Measurements from ENCODE around the gene ADAMTSL5.
"Not testable (repeated sequence)": the region's sequence is repeated elsewhere in the genome, so short reads cannot be mapped to it uniquely, and the experiment has no call there.

ADAMTSL5 gene

DNA sequence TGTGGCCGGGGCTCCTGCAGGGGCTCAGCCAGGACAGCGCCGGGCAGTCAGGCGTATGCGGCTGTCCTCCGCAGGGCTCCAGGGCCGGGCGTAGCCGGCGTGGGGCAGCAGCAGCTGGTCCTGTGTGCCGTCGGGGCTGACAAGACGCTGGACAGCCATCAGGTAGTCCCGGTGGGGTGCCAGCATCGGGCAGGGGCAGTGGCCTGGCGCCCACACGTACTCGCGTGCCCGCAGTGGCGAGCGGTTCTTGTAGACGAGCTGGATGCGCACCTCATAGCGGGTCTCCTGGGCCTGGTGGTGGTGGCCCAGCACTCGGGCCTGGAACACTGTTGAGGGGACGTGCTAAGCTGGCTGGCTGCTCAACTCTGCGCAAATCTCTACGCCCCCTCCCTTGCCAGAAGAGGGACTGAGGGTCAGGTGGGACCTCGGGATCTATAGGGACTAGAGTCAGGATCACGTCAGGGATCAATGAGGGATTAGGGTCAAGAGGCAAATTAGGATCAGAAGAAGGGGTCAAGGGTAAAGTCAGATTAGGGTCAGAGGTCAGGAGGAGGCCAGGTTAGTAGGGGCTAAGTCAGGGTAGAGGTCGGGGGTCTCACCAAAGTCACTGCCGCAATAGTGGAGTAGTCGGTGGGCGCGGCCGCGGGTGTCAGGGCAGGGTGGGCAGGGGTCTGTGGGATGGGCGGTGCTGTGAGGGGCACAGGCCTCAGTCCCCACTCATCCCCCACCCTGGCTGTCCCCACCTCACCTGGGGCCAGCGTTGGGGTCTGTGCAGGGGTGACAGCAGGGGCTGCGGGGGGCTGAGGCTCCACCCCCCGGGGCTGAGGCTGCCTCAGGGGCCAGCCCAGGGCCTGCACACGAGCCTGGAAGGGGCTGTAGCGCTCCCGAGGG lies 6.6 kb downstream of the ADAMTSL5 start:
- DNase-seq (ENCODE audit: low read depth in 1 of 2, low spot score in 1 of 2), result no peak
- in situ Hi-C loops (cut with HindIII; ENCODE audit: low pct_unique_long_range_greater_than_20kb, low sequenced_read_pairs), result no loop called here
- no peak for TF ChIP-seq JUND (IDR thresholded peaks at IDR 0.05; ENCODE audit: low read depth)

DNA sequence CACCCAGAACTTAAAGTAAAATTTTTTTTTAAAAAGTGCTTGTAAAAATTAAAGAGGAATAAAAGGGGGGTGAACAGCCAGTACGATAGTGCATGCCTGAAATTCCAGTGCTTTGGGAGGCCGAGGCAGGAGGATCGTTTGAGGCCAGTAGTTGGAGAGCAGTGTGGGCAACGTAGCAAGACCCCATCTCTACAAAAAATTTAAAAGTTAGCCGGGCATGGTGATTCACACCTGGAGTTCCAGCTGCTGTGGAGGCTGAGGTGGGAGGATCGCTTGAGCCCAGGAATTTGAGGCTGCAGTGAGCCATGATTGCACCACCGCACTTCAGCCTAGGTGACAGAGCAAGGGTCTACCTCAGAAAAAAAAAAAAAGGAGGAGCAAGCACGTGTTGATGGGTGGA lies 7.8 kb downstream of the ADAMTSL5 start:
- no peak for TF ChIP-seq JUND (IDR thresholded peaks at IDR 0.05; ENCODE audit: low read depth)
- in situ Hi-C loops (cut with HindIII; ENCODE audit: low pct_unique_long_range_greater_than_20kb, low sequenced_read_pairs), result no loop called here

DNA sequence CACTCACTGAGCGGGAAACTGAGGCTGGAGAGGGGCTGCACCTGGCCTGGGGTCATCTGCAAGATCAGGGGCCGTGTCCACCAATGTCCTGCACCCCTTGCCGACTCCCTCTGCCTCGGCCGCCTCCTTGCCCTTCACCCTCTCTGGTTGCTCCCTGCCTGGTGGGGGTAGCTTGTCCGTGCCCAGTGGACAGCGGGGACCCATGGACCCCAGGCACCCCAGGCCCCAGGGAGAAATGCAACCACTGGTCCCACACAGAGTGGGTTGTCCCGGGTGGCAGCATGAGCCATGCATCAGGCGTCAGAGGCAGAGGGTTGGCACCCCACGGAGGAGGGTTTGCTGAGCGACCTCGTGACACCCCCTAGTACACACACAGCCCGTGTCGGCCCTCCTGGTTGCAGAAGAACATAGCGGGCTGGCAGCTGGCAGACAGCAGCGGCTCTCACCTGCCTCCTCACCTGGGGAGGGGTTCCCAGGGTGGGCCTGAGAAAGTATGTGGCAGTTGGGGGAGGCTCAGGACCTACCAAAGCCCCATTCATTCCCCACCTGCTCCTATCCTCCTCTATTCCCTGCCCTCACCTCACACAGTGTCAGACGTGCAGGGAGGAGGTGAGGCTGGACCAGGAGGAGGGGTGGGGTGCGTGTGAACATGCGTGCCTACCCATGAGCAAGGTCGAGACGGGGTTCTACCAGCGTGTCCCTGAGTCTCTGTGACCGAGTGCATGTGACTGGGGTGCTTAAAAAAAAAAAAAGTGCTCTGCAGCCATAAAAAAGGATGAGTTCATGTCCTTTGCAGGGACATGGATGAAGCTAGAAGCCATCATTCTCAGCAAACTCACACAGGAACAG lies 8.7 kb downstream of the ADAMTSL5 start:
- in situ Hi-C loops (cut with HindIII; ENCODE audit: low pct_unique_long_range_greater_than_20kb, low sequenced_read_pairs), result no loop called here
- TF ChIP-seq JUND (IDR thresholded peaks at IDR 0.05; ENCODE audit: low read depth), result no peak
- DNase-seq (ENCODE audit: low read depth in 1 of 2, low spot score in 1 of 2), result no peak

More for the DNA sequence above, 7.8 kb downstream of the ADAMTSL5 start:
- DNase-seq (ENCODE audit: low read depth in 1 of 2, low spot score in 1 of 2), result no peak

DNA sequence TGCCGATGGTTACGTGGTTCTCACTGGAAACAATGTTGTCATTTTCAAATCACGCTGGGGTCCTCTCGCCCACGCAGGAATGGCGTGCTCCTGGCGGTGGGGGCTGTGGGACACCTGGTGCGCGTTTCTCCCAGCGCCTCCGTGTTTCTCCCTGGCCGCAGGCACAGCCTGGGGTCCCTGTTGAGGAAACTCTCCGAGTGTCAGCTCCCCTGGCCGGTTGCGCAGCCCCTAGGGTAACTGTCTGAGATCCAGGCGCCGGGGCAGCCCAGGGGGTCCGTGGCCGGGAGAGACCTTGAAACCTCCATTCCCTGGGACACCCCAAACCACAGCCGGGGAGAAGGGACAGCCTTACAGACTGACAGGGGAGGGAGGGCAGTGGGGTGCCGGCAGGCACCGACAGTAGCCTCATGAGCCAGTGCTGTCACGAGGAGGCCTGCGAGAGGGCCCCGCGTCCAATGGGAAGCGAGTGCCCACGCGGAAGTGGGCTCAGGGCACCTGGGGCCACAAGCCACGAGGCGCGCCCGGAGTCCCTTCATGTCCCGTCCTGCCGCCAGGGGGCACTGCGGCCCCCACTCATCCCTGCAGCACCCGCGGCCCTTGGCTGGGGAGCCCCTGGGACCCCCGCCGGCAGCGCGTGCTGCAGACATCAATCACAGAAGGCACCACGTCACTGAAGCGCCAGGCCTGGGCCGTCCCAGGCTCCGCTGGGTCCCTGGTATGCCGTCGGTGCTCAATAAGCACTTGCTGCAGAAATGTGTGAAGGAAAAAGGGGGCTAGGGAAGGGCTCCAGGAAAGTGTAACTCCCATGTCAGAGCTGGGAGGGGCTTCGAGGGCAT lies 9.5 kb downstream of the ADAMTSL5 start:
- peak in 1 of 2 experiments; percentile 35 for DNase-seq (ENCODE audit: low read depth in 1 of 2, low spot score in 1 of 2)
- in situ Hi-C loops (cut with HindIII; ENCODE audit: low pct_unique_long_range_greater_than_20kb, low sequenced_read_pairs), result no loop called here
- no peak for TF ChIP-seq JUND (IDR thresholded peaks at IDR 0.05; ENCODE audit: low read depth)

DNA sequence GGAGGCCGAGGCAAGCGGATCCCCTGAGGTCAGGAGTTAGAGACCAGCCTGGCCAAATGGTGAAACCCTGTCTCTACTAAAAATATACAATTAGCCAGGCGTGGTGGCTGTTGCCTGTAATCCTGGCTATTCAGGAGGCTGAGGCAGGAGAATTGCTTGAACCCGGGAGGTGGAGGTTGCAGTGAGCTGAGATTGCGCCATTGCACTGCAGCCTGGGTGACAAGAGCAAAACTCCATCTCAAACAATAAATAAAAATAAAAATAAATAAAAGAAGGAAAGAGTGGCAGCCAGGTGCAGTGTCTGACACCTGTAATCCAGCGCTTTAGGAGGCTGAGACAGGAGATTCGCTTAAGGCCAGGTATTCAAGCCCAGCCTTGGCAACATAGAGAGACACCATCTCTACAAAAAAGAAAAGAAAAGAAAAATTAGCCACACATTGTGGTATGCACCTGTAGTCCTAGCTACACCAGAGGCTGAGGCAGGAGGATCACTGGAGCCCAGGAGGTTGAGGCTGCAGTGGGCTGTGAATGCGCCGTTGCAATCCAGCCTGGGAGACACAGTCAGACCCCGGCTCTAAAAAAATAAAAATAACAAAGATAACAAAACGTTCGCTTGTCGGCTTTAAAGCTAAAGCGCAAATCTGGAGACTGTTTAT lies 10.3 kb downstream of the ADAMTSL5 start:
- DNase-seq (ENCODE audit: low read depth in 1 of 2, low spot score in 1 of 2), result no peak
- no peak for TF ChIP-seq JUND (IDR thresholded peaks at IDR 0.05; ENCODE audit: low read depth)
- in situ Hi-C loops (cut with HindIII; ENCODE audit: low pct_unique_long_range_greater_than_20kb, low sequenced_read_pairs), result no loop called here

DNA sequence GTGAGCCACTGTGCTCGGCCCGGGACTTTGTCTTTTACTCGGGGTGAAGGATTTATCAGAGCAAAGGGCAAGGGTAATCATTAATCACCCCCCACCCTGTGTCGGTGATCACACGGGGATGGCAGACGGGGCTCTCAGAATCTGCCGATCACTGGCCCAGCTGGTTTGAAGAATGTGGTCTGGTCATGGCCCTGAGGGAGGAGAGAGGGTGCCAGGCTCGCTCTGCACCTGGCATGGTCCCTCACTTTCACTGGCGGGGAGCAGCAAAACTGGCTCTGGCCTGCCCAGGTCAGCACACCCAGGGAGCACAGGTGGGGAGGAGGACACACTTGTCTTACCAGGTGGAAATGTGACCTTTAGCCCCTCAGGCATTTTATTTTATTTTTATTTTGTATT lies 11.6 kb downstream of the ADAMTSL5 start:
- in situ Hi-C loops (cut with HindIII; ENCODE audit: low pct_unique_long_range_greater_than_20kb, low sequenced_read_pairs), result no loop called here
- DNase-seq (ENCODE audit: low read depth in 1 of 2, low spot score in 1 of 2), result peak in 1 of 2 experiments; percentile 90
- no peak for TF ChIP-seq JUND (IDR thresholded peaks at IDR 0.05; ENCODE audit: low read depth)

DNA sequence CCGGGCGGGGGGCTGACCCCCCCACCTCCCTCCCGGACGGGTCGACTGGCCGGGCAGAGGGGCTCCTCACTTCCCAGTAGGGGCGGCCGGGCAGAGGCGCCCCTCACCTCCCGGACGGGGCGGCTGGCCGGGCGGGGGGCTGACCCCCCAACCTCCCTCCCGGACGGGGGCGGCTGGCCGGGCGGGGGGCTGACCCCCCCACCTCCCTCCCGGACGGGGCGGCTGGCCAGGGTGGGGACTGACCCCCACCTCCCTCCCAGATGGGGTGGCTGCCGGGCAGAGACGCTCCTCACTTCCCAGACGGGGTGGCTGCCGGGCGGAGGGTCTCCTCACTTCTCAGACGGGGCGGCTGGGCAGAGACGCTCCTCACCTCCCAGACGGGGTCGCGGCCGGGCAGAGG lies 13.6 kb downstream of the ADAMTSL5 start:
- DNase-seq (ENCODE audit: low read depth in 1 of 2, low spot score in 1 of 2); in situ Hi-C loops (cut with HindIII; ENCODE audit: low pct_unique_long_range_greater_than_20kb, low sequenced_read_pairs): not testable (repeated sequence)

DNA sequence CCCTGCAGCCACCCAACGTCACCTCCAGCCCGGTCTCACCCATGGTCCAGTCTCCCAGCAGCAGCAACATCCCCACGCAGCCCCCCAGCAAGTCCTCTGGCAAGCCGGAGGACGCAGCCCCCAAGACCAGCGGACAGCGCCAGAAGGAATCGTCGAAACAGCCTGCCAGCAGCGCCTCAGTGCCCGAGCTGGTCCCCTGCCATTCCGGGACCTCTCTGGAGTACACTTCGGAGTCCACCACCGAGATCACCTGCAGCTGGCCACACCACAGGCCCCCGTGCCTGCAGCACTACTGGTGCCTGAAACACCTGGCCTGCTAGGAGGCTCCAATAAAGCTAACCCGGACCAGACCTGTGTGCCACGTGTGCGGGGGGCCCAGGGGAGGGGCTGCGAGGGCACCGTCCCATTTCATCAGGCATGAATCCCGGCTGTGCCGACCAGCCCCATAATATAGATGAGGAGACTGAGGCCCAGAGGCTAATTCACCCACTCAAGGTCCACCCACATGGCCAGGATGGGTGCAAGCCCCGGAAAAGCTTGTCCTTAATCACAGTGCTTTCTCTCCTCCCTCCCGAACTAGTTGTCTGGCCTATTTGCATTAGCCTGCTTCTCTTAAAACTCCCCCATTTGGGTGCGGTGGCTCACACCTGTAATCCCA lies 15.1 kb downstream of the ADAMTSL5 start:
- in situ Hi-C loops (cut with HindIII; ENCODE audit: low pct_unique_long_range_greater_than_20kb, low sequenced_read_pairs), result no loop called here
- DNase-seq (ENCODE audit: low read depth in 1 of 2, low spot score in 1 of 2), result no peak
- TF ChIP-seq JUND (IDR thresholded peaks at IDR 0.05; ENCODE audit: low read depth), result no peak

DNA sequence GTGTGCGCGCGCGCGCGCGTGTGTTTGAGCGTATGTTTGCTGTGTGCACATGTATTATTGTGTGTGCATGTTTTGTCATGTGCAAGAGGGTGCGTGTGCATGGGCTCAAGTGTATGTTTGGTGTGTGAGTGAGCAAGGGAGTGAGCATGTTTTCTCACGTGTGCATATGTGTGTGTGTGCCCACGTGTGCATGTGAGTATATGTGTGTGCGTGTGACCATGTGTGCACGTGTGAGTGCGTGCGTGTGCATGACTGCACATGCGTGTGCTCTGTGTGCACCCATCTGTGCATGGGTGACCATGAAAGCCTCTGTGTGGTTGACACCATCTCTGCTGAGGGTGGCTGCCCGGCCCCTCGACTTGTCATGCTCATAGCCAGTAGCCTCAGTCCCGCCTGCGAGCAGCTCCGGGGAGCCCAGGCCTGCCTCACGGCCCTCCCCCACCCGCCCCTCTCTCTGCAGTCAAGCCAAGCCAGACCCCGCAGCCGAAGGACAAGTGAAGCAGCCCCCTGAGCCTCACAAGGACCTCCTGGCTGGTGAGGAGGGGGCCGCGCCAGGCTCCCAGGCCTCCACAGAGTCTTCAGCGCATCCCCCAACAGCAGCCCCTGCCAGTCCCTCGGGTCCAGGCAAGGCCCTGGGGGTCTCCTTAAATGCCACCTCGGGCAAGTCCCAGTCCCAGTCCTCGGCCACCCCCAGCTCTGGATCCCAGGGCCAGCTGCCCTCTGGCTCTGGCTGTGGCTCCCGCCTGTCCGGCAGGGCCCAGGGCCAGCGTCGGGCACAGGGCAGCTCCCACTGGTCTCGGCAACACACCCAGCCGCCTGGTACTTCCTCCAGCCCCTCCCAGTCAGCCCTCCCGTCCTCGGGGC lies 15.9 kb downstream of the ADAMTSL5 start:
- no peak for TF ChIP-seq JUND (IDR thresholded peaks at IDR 0.05; ENCODE audit: low read depth)
- in situ Hi-C loops (cut with HindIII; ENCODE audit: low pct_unique_long_range_greater_than_20kb, low sequenced_read_pairs), result no loop called here
- no peak for DNase-seq (ENCODE audit: low read depth in 1 of 2, low spot score in 1 of 2)

DNA sequence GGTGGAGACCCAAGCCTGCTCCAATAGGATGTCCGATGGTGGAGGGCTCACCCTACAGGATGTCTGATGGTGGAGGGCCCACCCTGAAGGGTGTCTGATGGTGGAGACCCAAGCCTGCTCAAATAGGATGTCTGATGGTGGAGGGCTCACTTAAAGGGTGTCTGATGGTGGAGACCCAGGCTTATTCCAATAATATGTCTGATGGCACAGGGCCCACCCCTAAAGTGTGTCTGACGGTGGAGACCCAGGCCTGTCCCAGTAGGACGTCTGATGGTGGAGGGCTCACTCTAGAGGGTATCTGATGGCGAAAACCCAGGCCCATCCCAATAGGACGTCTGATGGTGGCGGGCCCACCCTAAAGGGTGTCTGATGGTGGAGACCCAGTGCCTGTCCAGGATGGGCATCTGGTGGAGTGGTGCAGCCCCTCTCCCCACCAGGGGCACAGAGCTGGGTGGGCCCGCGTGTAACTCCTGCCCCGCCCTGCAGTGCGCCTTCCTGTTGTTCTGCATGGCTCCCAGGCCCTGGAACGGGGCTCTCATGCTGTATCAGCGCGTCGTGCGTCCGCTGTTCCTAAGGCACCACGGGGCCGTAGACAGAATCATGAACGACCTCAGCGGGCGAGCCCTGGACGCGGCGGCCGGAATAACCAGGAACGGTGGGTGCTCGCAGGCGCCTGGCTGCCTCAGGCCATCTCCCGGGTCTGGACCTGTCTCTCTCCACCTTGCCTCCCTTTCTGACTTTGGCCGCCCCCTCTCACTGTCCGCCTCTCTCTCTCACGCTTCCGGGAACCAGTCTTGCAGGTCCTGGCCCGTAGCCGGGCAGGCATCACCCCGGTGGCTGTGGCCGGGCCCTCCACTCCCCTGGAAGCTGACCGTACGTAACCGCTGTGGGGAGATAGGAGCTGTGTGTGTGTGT lies 16.8 kb downstream of the ADAMTSL5 start:
- in situ Hi-C loops (cut with HindIII; ENCODE audit: low pct_unique_long_range_greater_than_20kb, low sequenced_read_pairs), result no loop called here
- no peak for TF ChIP-seq JUND (IDR thresholded peaks at IDR 0.05; ENCODE audit: low read depth)
- no peak for DNase-seq (ENCODE audit: low read depth in 1 of 2, low spot score in 1 of 2)

All from T47D (cell line).